ENCODE measurements around the gene TOMM70.

- TF ChIP-seq CTCF (IDR thresholded peaks at IDR 0.05) (no peak), EP300 (IDR thresholded peaks at IDR 0.05) (no peak), POLR2AphosphoS5 (IDR thresholded peaks at IDR 0.05) (no peak)
Measured at GRCh38 chr3:100449214-100449613, 48.3 kb upstream of the TOMM70 start.
